Neuron (in vitro differentiated cells): ENCODE measurements around the gene ANKRD52.

ENCODE experiments used
- H2AFZ ChIP-seq: one replicate; pipeline ENCODE4 v1.6.1; 2013; ENCODE audit warnings: low read depth, mild to moderate bottlenecking, inconsistent platforms, low read length, moderate library complexity
- H3K27me3 ChIP-seq: one replicate; pipeline ENCODE4 v1.6.1; 2013; ENCODE audit warnings: low read length; ENCODE audit not compliant: insufficient read depth
- H3K36me3 ChIP-seq: one replicate; pipeline ENCODE4 v1.6.1; 2013; ENCODE audit warnings: low read length; ENCODE audit not compliant: insufficient read depth
- H3K4me1 ChIP-seq: one replicate; pipeline ENCODE4 v1.6.1; 2013; ENCODE audit warnings: low read length; ENCODE audit not compliant: insufficient read depth
- H3K4me3 ChIP-seq: 2 replicates; pipeline ENCODE4 v1.5.1; 2013; ENCODE audit warnings: mild to moderate bottlenecking, low read length, moderate library complexity
- H3K9me3 ChIP-seq: one replicate; pipeline ENCODE4 v1.6.1; 2013; ENCODE audit warnings: low read length

ANKRD52 gene

DNA sequence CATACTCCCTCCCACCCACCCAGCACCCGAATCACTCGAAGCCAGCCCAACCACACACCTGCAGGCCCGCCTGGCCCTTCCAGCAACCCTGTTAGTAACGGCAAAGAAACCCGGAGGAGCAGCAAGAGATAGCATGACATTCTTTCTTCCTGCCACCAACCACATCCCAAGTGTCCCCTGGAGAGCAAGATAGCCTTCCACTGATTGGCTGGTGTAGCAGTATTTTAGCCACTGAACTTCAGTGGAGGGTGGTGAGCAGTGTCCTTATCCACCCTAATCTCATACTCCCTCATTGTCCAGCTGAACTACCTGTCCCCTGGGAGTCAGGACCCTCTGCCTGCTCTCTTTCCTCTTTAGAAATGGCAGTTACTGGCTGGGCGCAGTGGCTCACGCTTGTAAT, 29.1 kb downstream of the ANKRD52 start:
- peaks cover 11% of the 10 kb centered on the region for H3K36me3 ChIP-seq
- no peaks in the 10 kb centered on the region for H3K9me3 ChIP-seq
- H3K4me3 ChIP-seq, result no peak overlapping the region
- no peaks in the 10 kb centered on the region for H3K27me3 ChIP-seq
- H3K4me1 ChIP-seq, result peaks cover 9% of the 10 kb centered on the region
- no peak overlapping the region for H2AFZ ChIP-seq

DNA sequence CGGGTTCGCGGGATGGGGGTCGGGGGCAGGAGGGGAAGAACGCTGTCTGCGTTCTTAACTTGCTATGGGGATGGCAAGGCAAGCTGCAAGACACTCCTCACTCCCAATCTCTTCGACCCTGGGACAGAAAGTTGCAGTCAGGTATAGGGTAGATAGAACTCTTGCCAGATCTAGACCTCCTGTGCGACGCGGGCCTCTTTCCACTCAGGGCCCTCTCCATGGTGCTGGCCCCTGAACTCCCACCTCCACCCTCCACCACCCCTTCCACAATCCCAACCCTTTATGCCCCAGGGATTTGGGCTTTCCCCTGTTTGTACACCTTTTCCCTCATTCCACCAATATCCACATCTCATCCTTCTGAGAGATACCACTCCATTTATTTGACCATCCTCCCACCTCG, 33.2 kb downstream of the ANKRD52 start:
- Histone ChIP-seq H3K27me3 (no peaks in the 10 kb centered on the region), H3K4me3 (peak overlapping the region; percentile 88), H3K4me1 (peaks cover 26% of the 10 kb centered on the region), H2AFZ (peak overlapping the region; percentile 20), H3K9me3 (no peaks in the 10 kb centered on the region), H3K36me3 (peaks cover 11% of the 10 kb centered on the region)

DNA sequence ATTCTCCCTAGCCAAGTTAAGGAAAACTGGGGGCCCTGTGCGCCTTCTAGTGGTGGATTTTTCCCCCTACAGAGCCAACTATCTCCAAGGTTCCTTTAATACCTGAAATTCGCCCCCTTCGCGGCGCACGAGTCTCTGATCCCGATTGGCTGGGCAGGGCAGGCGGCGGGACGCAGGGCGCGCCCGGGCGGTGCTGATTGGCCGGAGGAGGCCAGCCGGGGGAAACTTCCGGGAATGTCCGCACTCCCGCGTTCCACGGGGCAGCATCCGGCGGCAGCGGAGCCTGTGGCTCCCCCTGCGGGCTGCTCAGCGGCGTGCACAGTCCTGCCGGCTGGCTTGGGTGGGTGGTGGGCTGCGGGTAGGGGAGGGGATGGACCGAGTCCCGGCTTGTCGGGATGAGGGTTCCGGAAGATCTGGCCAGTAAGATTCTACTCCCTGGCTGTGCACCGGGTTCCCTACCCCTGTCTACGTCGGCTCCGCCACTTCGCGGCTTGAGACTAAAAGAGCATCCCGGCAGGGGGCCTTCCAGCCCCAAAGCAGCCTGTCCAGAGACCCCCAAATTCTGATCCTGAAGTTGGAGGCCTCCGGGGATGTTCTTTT, 34.0 kb downstream of the ANKRD52 start, which contains the start of gene NABP2:
NABP2 (plus strand) TSS at position 241 of the 600 bp plus-strand sequence. CDS start 515 bp downstream, outside the sequence.
- Histone ChIP-seq H3K4me3 (peak within 1 kb of the TSS; percentile 88), H3K36me3 (peaks cover 11% of the 10 kb centered on the region), H3K4me1 (peaks cover 26% of the 10 kb centered on the region), H3K27me3 (no peaks in the 10 kb centered on the region), H3K9me3 (no peaks in the 10 kb centered on the region), H2AFZ (peak within 1 kb of the TSS; percentile 20)

DNA sequence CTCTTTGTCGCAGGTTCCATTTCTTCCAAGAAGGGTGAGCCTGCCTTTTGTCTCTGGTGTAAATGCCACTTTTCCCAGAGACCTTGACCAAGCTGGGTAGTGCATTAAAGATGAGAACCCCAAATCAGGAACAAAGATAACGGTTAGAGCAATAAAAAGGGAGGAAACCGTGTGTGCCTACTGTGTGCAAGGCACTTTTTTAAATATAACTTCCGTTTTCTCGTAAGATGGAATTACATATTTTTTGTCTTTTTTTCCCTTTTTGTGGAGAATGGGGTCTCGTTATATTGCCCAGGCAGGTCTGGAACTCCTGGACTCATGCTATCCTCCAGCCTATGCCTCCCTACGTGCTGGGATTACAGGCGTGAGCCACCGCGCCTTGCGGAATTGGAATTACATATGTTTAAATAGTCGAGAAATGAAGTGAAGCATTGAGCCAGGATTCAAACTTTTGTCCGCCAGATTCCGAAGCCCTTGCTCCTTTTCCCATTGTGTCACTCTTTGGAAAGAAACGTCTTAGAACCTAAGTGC, 34.5 kb downstream of the ANKRD52 start:
- H3K36me3 ChIP-seq, result peaks cover 10% of the 10 kb centered on the region
- H3K4me3 ChIP-seq, result peak overlapping the region; percentile 37
- peaks cover 26% of the 10 kb centered on the region for H3K4me1 ChIP-seq
- no peaks in the 10 kb centered on the region for H3K27me3 ChIP-seq
- H3K9me3 ChIP-seq, result no peaks in the 10 kb centered on the region
- no peak overlapping the region for H2AFZ ChIP-seq

DNA sequence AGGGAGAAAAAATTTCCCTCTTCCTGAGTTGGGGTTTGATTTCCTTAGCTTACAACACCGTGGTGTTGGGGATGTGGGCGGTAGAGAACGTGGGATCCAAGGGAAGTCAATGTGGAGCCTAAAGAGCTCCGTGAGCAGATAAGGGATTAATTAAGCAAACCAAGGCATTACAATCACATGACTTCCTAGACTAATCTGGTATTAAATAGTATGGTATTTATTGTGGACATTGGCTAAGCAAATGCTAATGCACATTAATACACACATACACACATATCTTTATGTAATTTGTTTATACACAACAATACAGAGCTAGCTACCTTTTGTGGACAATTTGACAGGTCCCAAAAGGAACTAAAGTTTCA, 35.7 kb downstream of the ANKRD52 start:
- H3K4me1 ChIP-seq, result peaks cover 26% of the 10 kb centered on the region
- peak overlapping the region; percentile 52 for H2AFZ ChIP-seq
- H3K27me3 ChIP-seq, result no peaks in the 10 kb centered on the region
- H3K36me3 ChIP-seq, result peaks cover 7% of the 10 kb centered on the region
- H3K9me3 ChIP-seq, result peaks cover under 1% of the 10 kb centered on the region
- H3K4me3 ChIP-seq, result peak overlapping the region; percentile 76

GRCh38 chr12:56221757-56222530, 36.2 kb downstream of the ANKRD52 start, which contains the start of gene RNF41:
RNF41 (minus strand) TSS chr12:56221922; CDS start chr12:56214047, 7,875 bp downstream.
- Histone ChIP-seq H2AFZ (peak within 1 kb of the TSS; percentile 52), H3K36me3 (peaks cover 4% of the 10 kb centered on the region), H3K27me3 (no peaks in the 10 kb centered on the region), H3K9me3 (peaks cover 2% of the 10 kb centered on the region), H3K4me1 (peaks cover 26% of the 10 kb centered on the region), H3K4me3 (peak within 1 kb of the TSS; percentile 76)

DNA sequence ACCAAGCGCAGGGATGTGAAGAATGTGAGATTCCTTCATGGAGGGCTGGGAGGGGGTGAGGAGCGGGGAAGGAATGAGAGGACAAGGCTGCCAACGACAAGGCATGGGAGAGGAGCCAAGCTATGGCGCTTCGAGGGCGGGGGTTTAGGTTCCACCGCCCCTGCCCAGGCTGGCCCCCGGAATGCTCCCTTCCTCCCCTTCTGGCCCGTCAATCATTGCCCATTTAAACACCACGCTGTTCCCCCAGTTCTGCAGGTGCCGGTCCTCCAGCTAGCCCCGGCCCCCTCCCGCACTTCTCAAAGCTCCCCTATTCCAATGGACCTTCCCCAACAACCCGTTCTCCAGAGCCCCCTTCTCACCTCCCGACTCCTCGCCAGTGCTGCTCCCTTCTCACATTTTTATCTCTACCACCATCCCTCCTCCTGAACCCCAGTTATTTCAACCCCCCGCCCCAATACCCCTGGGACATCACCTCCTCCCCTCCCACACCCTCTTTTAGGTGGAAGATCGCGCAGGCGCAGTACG, 36.9 kb downstream of the ANKRD52 start:
- H3K9me3 ChIP-seq, result peaks cover 2% of the 10 kb centered on the region
- H2AFZ ChIP-seq, result peak overlapping the region; percentile 22
- peaks cover 7% of the 10 kb centered on the region for H3K36me3 ChIP-seq
- H3K4me1 ChIP-seq, result peaks cover 26% of the 10 kb centered on the region
- H3K4me3 ChIP-seq, result peak overlapping the region; percentile 76
- H3K27me3 ChIP-seq, result no peaks in the 10 kb centered on the region

DNA sequence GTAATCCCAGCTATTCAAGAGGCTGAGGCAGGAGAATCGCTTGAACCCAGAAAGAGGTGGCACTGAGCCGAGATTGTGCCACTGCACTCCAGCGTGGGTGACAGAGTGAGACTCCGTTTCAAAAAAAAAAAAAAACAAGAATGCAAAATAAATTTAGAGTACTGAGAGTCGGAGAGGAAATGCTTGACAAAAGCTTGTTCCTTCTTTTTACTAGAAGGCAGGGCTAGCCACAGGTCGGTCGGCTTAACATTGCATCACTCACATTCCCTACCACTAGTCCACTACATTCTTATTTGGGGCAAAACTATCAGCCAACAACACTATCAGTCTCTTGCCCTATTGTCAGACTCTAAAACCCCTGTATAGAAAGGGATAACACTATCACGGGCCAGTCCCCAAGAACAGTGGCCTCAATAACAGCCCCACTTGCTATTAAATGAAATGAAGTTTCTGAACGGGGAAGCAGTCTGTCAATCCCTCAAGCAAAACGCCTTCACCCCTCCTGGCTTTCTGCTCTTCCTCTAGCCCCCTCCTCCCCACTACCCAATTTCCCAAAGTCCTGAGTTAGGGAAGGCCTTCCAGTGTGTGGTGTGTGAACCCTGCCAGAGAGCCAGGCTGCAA, 37.5 kb downstream of the ANKRD52 start:
- Histone ChIP-seq H3K9me3 (peaks cover 2% of the 10 kb centered on the region), H2AFZ (no peak overlapping the region), H3K27me3 (no peaks in the 10 kb centered on the region), H3K4me1 (peaks cover 26% of the 10 kb centered on the region), H3K4me3 (peak overlapping the region; percentile 76), H3K36me3 (peaks cover 7% of the 10 kb centered on the region)

DNA sequence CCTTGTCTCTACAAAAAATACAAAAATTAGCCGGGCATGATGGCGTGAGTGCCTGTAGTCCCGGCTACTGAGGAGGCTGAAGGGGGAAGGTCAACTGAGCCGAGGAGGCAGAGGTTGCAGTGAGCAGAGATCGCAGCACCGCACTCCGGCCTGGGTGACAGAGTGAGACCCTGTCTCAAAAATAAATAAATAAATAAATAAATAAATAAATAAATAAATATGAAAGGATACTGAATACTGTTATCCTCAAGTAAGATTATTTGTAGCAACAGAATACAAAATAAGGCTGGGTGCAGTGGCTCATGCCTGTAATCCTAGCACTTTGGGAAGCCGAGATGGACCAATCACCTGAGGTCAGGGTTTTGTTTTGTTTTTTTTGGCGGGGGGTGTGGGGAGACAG, 38.3 kb downstream of the ANKRD52 start:
- no peak overlapping the region for H3K4me3 ChIP-seq
- H3K36me3 ChIP-seq, result peaks cover 12% of the 10 kb centered on the region
- peaks cover 20% of the 10 kb centered on the region for H3K4me1 ChIP-seq
- peaks cover 2% of the 10 kb centered on the region for H3K9me3 ChIP-seq
- no peak overlapping the region for H2AFZ ChIP-seq
- no peaks in the 10 kb centered on the region for H3K27me3 ChIP-seq

DNA sequence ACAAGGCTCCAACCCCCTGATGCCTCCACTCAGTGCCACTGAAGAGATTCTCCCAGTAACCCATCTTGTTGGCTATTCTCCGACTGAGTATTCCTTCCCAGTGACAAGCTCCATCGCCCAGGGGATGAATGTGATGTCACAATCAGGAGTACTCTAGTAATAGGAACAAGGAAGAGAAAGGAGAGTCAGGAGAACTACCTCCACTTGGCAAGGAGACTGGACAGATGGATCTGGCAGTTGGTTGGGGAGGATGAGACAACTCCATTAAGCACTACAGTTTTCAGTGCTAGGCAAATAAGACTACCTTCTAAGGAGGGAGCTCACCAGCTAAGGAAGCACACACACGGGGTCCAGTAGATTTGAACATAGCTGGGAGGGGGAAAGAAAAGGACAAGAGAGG, 41.7 kb downstream of the ANKRD52 start:
- peaks cover 6% of the 10 kb centered on the region for H3K4me1 ChIP-seq
- H3K4me3 ChIP-seq, result no peak overlapping the region
- no peak overlapping the region for H2AFZ ChIP-seq
- H3K27me3 ChIP-seq, result no peaks in the 10 kb centered on the region
- peaks cover 2% of the 10 kb centered on the region for H3K9me3 ChIP-seq
- H3K36me3 ChIP-seq, result peaks cover 41% of the 10 kb centered on the region

DNA sequence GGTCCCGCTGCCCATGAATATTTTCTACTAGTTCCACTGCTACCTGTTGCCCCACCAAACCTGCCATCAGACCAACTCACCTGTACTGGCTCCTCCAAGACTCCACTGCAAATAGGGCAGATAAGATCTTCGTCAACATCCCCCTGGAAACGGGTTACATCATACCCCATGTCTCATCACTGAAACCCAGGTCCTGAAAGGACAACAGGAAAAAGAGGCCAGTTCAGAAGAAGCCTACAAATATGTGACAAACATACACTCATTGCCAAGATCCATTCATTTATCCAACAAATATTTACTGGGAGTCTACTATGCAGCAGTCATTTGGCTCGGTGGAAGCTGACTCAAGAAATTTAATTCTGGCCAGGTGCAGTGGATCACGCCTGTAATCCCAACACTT, 44.3 kb downstream of the ANKRD52 start:
- Histone ChIP-seq H2AFZ (no peak overlapping the region), H3K4me3 (no peak overlapping the region), H3K9me3 (peaks cover 2% of the 10 kb centered on the region), H3K27me3 (no peaks in the 10 kb centered on the region), H3K4me1 (no peaks in the 10 kb centered on the region), H3K36me3 (peaks cover 60% of the 10 kb centered on the region)

- H3K27me3 ChIP-seq, result no peaks in the 10 kb centered on the region
- H3K4me3 ChIP-seq, result no peak overlapping the region
- H3K4me1 ChIP-seq, result no peaks in the 10 kb centered on the region
- H2AFZ ChIP-seq, result no peak overlapping the region
- H3K9me3 ChIP-seq, result no peaks in the 10 kb centered on the region
- peaks cover 69% of the 10 kb centered on the region for H3K36me3 ChIP-seq
These were observed 45.8 kb downstream of the ANKRD52 start for GRCh38 chr12:56212361-56212760.

DNA sequence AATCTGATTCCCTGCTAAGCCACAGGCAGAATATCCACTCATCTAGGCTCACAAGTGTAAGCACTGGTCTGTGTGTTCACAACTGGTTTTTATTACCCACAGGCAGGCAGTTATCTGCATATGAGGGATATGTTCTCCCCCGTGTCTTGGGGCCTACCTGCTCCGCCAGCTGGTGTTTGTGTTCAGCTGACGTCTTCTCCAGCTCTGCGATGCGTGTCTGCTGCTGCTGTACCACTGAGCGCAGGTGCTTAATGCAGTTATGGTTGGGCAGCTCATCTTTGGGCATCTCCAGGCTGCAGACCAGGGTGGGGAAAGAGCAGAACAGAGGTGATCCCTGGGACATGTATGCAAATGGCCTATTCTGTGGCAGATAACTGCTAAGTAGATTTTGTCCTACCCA, 50.2 kb downstream of the ANKRD52 start:
- H3K4me3 ChIP-seq, result no peak overlapping the region
- H3K27me3 ChIP-seq, result no peaks in the 10 kb centered on the region
- no peaks in the 10 kb centered on the region for H3K9me3 ChIP-seq
- H3K36me3 ChIP-seq, result peaks cover 67% of the 10 kb centered on the region
- H2AFZ ChIP-seq, result no peak overlapping the region
- no peaks in the 10 kb centered on the region for H3K4me1 ChIP-seq
